Tibial artery (tissue), 4 donors: Measurements from ENCODE around the gene TIE1.

ENCODE experiments used
- DNase-seq, 2 donors: peaks; one replicate each; pipeline ENCODE4 v3.0.0-alpha.2; 2019
- H3K27ac ChIP-seq, 2 donors: fragments of 200-600 bp; sonication (generic) in 1 of 2; 1 replicate in 1 of 2; 2 replicates in 1 of 2; pipeline ENCODE4 v1.5.1; 2018 to 2019; ENCODE audit warnings: mild to moderate bottlenecking in 1 of 2
- H3K27me3 ChIP-seq, 2 donors: fragments of 200-600 bp; sonication (generic) in 1 of 2; one replicate each; pipeline versions ENCODE4 v1.5.1 to v1.6.0; 2016 to 2019
- H3K36me3 ChIP-seq, 3 donors: fragments of 200-600 bp; sonication (generic) in 2 of 3; one replicate each; pipeline ENCODE4 v1.5.1; 2016 to 2019; ENCODE audit warnings: mild to moderate bottlenecking in 2 of 3
- H3K4me1 ChIP-seq, 4 donors: fragments of 200-600 bp; sonication (generic) in 2 of 4; 1 replicate in 3 of 4; 2 replicates in 1 of 4; pipeline ENCODE4 v1.5.1; 2016 to 2019
- H3K4me3 ChIP-seq, 2 donors: fragments of 200-600 bp; sonication (generic) in 1 of 2; 1 replicate in 1 of 2; 2 replicates in 1 of 2; pipeline ENCODE4 v1.5.1; 2018 to 2019; ENCODE audit warnings: mild to moderate bottlenecking in 2 of 2
- H3K9me3 ChIP-seq, 3 donors: fragments of 200-600 bp; sonication (generic) in 1 of 3; one replicate each; pipeline ENCODE4 v1.5.1; 2016 to 2019
- CTCF ChIP-seq, 2 experiments: fragments of 200-600 bp in 1 of 2; fragments of 450-650 bp in 1 of 2; IDR thresholded peaks; one replicate each; pipeline ENCODE4 v1.5.1; 2017 to 2019; ENCODE audit warnings: antibody characterized with exemption in 2 of 2, mild to moderate bottlenecking in 1 of 2, moderate library complexity in 1 of 2
- intact Hi-C: fragments of 100-400 bp; cut with DNase I; formaldehyde crosslinking; loops from one replicate; pipeline ENCODE4 v1.15.0; 2023; ENCODE audit warnings: low total_unique reads

TIE1 gene

GRCh38 chr1:43285269-43285990 lies 15.4 kb upstream of the TIE1 start, which contains the start of gene C1orf210:
TSS of gene C1orf210 (minus strand) at chr1:43285581. CDS start at chr1:43283270, 2,311 bp downstream.
- no peak within 1 kb of the TSS for H3K4me3 ChIP-seq
- peaks cover 0 to 10% of the 10 kb centered on the region in 2 donors for H3K27me3 ChIP-seq
- no peaks in the 10 kb centered on the region for H3K4me1 ChIP-seq
- no peaks in the 10 kb centered on the region for H3K9me3 ChIP-seq
- no peaks in the 10 kb centered on the region for H3K36me3 ChIP-seq
- no peak for DNase-seq
- TF ChIP-seq CTCF (IDR thresholded peaks at IDR 0.05): no peak
- intact Hi-C loops: no loop called here
- no peak within 1 kb of the TSS for H3K27ac ChIP-seq

DNA sequence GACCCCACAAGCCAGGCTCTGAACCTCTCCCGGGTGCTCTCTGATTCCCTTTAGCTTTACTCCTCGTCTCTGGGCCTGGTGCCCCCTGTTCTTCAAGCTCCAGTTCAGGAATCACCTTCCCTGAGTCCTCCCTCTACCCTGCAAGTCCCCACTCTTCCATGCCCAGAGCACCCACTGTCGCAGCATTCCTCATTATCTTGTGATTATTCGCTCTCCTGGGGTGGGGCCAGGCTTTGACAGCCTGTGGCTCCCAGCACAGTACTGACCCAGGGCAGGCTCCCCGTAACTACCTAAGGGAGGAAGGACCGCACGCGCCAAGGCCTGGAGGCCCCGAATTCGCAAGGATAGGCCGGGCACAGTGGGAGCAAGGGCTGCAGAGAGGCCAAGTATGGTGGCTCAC lies 14.7 kb upstream of the TIE1 start:
- H3K4me1 ChIP-seq: no peaks in the 10 kb centered on the region
- H3K27me3 ChIP-seq: peaks cover 0 to 10% of the 10 kb centered on the region in 2 donors
- no peak overlapping the region for H3K27ac ChIP-seq
- H3K9me3 ChIP-seq: no peaks in the 10 kb centered on the region
- DNase-seq: no peak
- H3K36me3 ChIP-seq: no peaks in the 10 kb centered on the region
- intact Hi-C loops: no loop called here
- no peak for TF ChIP-seq CTCF (IDR thresholded peaks at IDR 0.05)
- H3K4me3 ChIP-seq: no peak overlapping the region

- peaks cover 0 to 10% of the 10 kb centered on the region in 2 donors for H3K27me3 ChIP-seq
- intact Hi-C loops: no loop called here
- H3K4me3 ChIP-seq: no peak overlapping the region
- no peak overlapping the region for H3K27ac ChIP-seq
- TF ChIP-seq CTCF (IDR thresholded peaks at IDR 0.05): no peak
- no peaks in the 10 kb centered on the region for H3K9me3 ChIP-seq
- no peak for DNase-seq
- no peaks in the 10 kb centered on the region for H3K36me3 ChIP-seq
- H3K4me1 ChIP-seq: no peaks in the 10 kb centered on the region
Measured at GRCh38 chr1:43286533-43286932, 14.2 kb upstream of the TIE1 start.

DNA sequence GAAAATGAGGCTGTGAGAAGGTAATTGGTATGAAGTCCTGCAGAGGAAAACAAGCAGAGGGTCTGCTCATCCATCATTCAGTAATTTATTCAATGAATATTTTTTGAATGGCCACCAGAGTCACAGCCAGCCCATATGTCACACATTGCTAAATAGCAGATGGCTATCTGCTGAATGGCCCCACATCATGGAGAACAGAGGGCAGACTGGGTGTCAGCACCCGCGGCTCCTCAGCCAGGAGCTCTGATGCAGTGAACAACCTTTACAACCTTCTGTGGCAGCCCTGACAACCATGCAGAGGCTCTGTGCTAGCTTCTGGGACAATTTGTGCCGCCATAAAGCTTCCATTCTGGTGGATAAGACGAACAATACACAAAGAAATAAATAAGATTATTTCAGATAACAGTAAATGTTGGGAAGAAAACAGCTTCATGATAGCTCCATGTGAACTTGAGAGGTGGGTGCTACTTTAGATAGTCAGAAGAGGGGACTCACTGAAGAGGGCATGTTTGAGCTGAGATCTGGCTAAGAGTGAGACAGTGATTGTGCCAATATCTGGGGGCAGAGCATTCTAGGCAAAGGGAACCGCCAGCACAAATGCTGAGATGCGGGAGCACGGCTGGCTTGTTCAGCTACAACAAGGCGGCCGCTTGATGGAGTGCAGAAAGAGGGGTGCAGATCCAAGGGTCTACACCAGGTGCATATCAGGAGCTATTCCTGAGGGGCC lies 12.6 kb upstream of the TIE1 start:
- intact Hi-C loops: no loop called here
- H3K27me3 ChIP-seq: peaks cover 0 to 10% of the 10 kb centered on the region in 2 donors
- no peaks in the 10 kb centered on the region for H3K4me1 ChIP-seq
- DNase-seq: no peak
- H3K27ac ChIP-seq: no peak overlapping the region
- no peak overlapping the region for H3K4me3 ChIP-seq
- no peaks in the 10 kb centered on the region for H3K36me3 ChIP-seq
- no peak for TF ChIP-seq CTCF (IDR thresholded peaks at IDR 0.05)
- no peaks in the 10 kb centered on the region for H3K9me3 ChIP-seq

GRCh38 chr1:43288785-43289706 lies 11.7 kb upstream of the TIE1 start:
- intact Hi-C loops: no loop called here
- Histone ChIP-seq H3K27ac (no peak overlapping the region), H3K36me3 (no peaks in the 10 kb centered on the region), H3K9me3 (no peaks in the 10 kb centered on the region), H3K4me1 (peaks cover 0 to 2% (median 0%) of the 10 kb centered on the region in 4 donors), H3K4me3 (no peak overlapping the region), H3K27me3 (peaks cover 0 to 10% of the 10 kb centered on the region in 2 donors)
- TF ChIP-seq CTCF (IDR thresholded peaks at IDR 0.05): no peak
- no peak for DNase-seq
